Measurements from ENCODE around the gene UPK3BL1.
"Not testable (repeated sequence)": the region's sequence is repeated elsewhere in the genome, so short reads cannot be mapped to it uniquely, and the experiment has no call there.

UPK3BL1 gene

DNA sequence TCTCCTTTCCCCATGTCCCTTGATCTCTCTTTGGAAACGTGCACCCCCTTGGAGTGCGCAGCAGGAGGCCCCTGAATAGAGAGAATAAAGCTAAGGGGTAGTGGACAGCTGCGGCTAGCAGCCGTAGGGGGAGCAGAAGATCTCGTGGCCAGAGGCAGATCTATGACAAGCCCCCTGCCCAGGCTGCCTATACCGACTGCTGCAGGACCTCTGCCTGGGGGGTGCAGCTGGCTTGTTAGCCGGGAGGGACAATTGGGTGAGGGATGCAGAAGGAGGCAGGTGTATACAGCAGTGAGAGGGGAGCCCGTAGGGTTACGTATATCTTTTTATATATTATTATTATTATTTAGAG lies 29.3 kb upstream of the UPK3BL1 start:
- not testable (repeated sequence) for H3K79me1 ChIP-seq (ENCODE audit: low read depth, low read length); H4K91ac ChIP-seq (ENCODE audit: low read depth, low read length, poor library complexity); H2AK5ac ChIP-seq (ENCODE audit: low read depth, low read length); H4K8ac ChIP-seq (ENCODE audit: low read depth, low read length); H3K23ac ChIP-seq (ENCODE audit: low read depth, low read length, poor library complexity); H2BK5ac ChIP-seq (ENCODE audit: low read length); H3K4me1 ChIP-seq (ENCODE audit: control insufficient read depth in 2 of 2, insufficient read depth in 1 of 2, low read depth in 1 of 2, low read length in 2 of 2); H2BK15ac ChIP-seq (ENCODE audit: low read length); H3K9me3 ChIP-seq (replicated peaks in 1 of 2; ENCODE audit: control insufficient read depth in 2 of 2, insufficient read depth in 1 of 2, low read depth in 1 of 2, low read length in 2 of 2); DNase-seq (ENCODE audit: low spot score); H3K36me3 ChIP-seq (replicated peaks in 1 of 2; ENCODE audit: control insufficient read depth in 2 of 2, insufficient read depth in 2 of 2, low read length in 2 of 2); H2BK12ac ChIP-seq (ENCODE audit: low read length); H3K27me3 ChIP-seq (ENCODE audit: control insufficient read depth in 3 of 3, insufficient read depth in 3 of 3, low read depth in 1 of 3, low read length in 3 of 3); H3K18ac ChIP-seq (ENCODE audit: low read length); H3K4me2 ChIP-seq (ENCODE audit: insufficient read depth, low read length, poor library complexity, severe bottlenecking); H3K9ac ChIP-seq (ENCODE audit: low read depth, low read length, poor library complexity); H3K4ac ChIP-seq (ENCODE audit: low read length); H3K27ac ChIP-seq (replicated peaks; ENCODE audit: low read length); H3K14ac ChIP-seq (ENCODE audit: low read length); H3K4me3 ChIP-seq (ENCODE audit: low read length in 2 of 2); H2BK120ac ChIP-seq (ENCODE audit: low read depth, low read length)
- peak overlapping the region; percentile 45 for H2AFZ ChIP-seq (ENCODE audit: low read length)
- whole genome bisulfite sequencing, 2 donors (ENCODE audit: extremely low coverage in 2 of 2, insufficient read length in 2 of 2, insufficient replicate concordance in 1 of 2): no CpG with 5 or more reads among the region's 9 CpGs

DNA sequence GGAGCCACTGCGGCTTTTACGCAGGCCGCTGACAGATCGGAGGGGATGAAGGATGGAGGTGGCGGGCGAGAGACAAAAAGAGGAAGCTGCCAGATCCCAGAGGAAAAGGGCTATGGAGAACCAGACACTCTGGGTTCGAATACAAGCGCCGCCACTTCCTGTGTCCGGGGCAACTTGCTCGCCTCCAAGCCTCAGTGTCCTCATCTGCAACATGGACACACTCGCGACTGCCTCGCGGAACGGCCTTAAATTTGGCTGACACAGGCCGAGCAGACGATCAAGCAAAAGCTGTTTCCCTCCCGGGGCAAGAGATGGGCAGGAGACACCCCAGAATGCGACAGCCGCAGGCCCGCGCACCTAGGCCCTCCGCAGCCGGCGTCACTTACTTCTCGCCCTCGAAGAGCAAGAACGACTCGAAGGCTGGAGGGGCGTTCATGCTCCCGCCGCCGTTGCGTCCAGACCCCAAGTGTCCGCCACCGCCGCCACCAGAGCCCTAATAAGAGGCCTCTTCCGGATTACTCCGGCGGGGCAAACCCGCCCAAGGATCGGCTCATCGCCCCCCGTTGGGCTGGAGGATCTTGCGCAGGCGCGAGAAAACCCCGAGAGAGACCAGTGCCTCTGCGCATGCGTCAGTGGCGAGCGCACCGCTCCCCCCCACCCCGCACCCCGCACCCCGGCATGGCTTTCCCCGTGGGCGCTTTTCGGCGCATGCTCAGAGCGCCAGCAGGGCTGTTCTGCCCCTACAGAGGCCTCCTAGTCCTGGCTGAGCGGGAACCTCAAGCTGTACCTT lies 28.8 kb upstream of the UPK3BL1 start, which contains the start of gene POLR2J2:
Gene POLR2J2, minus strand, starts transcription at position 498 of the 790 bp plus-strand sequence. Its CDS starts 62 bp downstream, at position 436.
- not testable (repeated sequence) for H3K9me3 ChIP-seq (replicated peaks in 1 of 2; ENCODE audit: control insufficient read depth in 2 of 2, insufficient read depth in 1 of 2, low read depth in 1 of 2, low read length in 2 of 2); H3K27ac ChIP-seq (replicated peaks; ENCODE audit: low read length); H3K4me1 ChIP-seq (ENCODE audit: control insufficient read depth in 2 of 2, insufficient read depth in 1 of 2, low read depth in 1 of 2, low read length in 2 of 2); H3K79me1 ChIP-seq (ENCODE audit: low read depth, low read length); H3K4ac ChIP-seq (ENCODE audit: low read length); H2BK5ac ChIP-seq (ENCODE audit: low read length); H3K14ac ChIP-seq (ENCODE audit: low read length); H3K36me3 ChIP-seq (replicated peaks in 1 of 2; ENCODE audit: control insufficient read depth in 2 of 2, insufficient read depth in 2 of 2, low read length in 2 of 2); H3K4me2 ChIP-seq (ENCODE audit: insufficient read depth, low read length, poor library complexity, severe bottlenecking); H4K8ac ChIP-seq (ENCODE audit: low read depth, low read length); H3K23ac ChIP-seq (ENCODE audit: low read depth, low read length, poor library complexity); H3K18ac ChIP-seq (ENCODE audit: low read length); H2BK12ac ChIP-seq (ENCODE audit: low read length); H4K91ac ChIP-seq (ENCODE audit: low read depth, low read length, poor library complexity); H2AK5ac ChIP-seq (ENCODE audit: low read depth, low read length); H2BK15ac ChIP-seq (ENCODE audit: low read length); H3K27me3 ChIP-seq (ENCODE audit: control insufficient read depth in 3 of 3, insufficient read depth in 3 of 3, low read depth in 1 of 3, low read length in 3 of 3); H3K9ac ChIP-seq (ENCODE audit: low read depth, low read length, poor library complexity); H2BK120ac ChIP-seq (ENCODE audit: low read depth, low read length)
- DNase-seq (ENCODE audit: low spot score): peak; percentile 0
- Histone ChIP-seq H3K4me3 (ENCODE audit: low read length in 2 of 2) (peak within 1 kb of the TSS in 1 of 2 donors; percentile 51), H2AFZ (ENCODE audit: low read length) (peak within 1 kb of the TSS; percentile 53)
- WGBS, 2 donors (ENCODE audit: extremely low coverage in 2 of 2, insufficient read length in 2 of 2, insufficient replicate concordance in 1 of 2): no CpG with 5 or more reads among the region's 63 CpGs

DNA sequence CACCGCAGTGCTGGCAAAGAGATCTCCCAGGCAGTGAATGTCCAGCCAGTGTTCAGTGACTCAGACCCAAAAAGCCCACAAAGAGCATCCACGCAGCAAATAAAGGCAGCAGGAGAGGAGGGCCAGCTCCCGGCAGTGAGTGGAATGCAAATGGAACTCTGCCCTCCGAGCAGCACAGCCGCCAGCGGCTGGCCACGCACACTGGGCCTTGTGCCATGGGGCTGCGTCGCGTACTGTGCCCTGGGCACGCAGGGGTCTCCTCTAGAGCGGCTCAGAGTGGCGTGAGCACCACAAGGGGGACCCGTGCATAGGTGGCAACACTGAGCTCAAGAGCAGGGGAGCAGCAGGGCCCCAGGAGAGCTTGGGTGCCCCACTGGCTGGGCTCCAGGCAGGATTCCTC lies 24.9 kb upstream of the UPK3BL1 start:
- H3K18ac ChIP-seq (ENCODE audit: low read length); H3K4me2 ChIP-seq (ENCODE audit: insufficient read depth, low read length, poor library complexity, severe bottlenecking); H4K8ac ChIP-seq (ENCODE audit: low read depth, low read length); H3K9ac ChIP-seq (ENCODE audit: low read depth, low read length, poor library complexity); H3K4me3 ChIP-seq (ENCODE audit: low read length in 2 of 2); H3K9me3 ChIP-seq (replicated peaks in 1 of 2; ENCODE audit: control insufficient read depth in 2 of 2, insufficient read depth in 1 of 2, low read depth in 1 of 2, low read length in 2 of 2); H3K27me3 ChIP-seq (ENCODE audit: control insufficient read depth in 3 of 3, insufficient read depth in 3 of 3, low read depth in 1 of 3, low read length in 3 of 3); H2BK5ac ChIP-seq (ENCODE audit: low read length); H4K91ac ChIP-seq (ENCODE audit: low read depth, low read length, poor library complexity); H3K4me1 ChIP-seq (ENCODE audit: control insufficient read depth in 2 of 2, insufficient read depth in 1 of 2, low read depth in 1 of 2, low read length in 2 of 2); H2AFZ ChIP-seq (ENCODE audit: low read length); H3K79me1 ChIP-seq (ENCODE audit: low read depth, low read length); H2AK5ac ChIP-seq (ENCODE audit: low read depth, low read length); H2BK12ac ChIP-seq (ENCODE audit: low read length); H2BK15ac ChIP-seq (ENCODE audit: low read length); H3K36me3 ChIP-seq (replicated peaks in 1 of 2; ENCODE audit: control insufficient read depth in 2 of 2, insufficient read depth in 2 of 2, low read length in 2 of 2); H3K23ac ChIP-seq (ENCODE audit: low read depth, low read length, poor library complexity); H3K4ac ChIP-seq (ENCODE audit: low read length); H2BK120ac ChIP-seq (ENCODE audit: low read depth, low read length); DNase-seq (ENCODE audit: low spot score); H3K27ac ChIP-seq (replicated peaks; ENCODE audit: low read length); H3K14ac ChIP-seq (ENCODE audit: low read length): not testable (repeated sequence)
- no CpG with 5 or more reads among the region's 14 CpGs for WGBS, 2 donors (ENCODE audit: extremely low coverage in 2 of 2, insufficient read length in 2 of 2, insufficient replicate concordance in 1 of 2)

DNA sequence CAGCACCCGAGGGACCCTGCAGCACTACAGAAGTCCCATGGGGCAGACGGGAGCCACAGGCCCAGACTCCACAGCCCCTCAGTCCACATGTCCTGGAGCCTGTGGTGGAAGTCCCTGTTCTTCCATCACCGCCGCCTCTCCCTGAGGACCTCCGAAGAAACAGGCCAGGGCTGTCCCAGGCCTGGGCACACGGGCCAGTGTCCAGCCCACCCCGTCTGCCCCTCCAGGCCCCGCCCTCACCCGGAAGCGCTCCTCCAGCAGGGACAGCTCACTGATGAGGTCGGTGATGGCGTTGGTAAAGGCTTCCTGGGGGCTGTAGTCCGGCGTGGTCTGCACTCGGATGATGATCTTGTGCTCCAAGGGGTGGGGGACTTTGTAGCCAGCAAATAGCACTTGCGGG lies 24.3 kb upstream of the UPK3BL1 start:
- not testable (repeated sequence) for H2BK15ac ChIP-seq (ENCODE audit: low read length); H2AK5ac ChIP-seq (ENCODE audit: low read depth, low read length); DNase-seq (ENCODE audit: low spot score); H3K36me3 ChIP-seq (replicated peaks in 1 of 2; ENCODE audit: control insufficient read depth in 2 of 2, insufficient read depth in 2 of 2, low read length in 2 of 2); H4K91ac ChIP-seq (ENCODE audit: low read depth, low read length, poor library complexity); H3K14ac ChIP-seq (ENCODE audit: low read length); H3K27ac ChIP-seq (replicated peaks; ENCODE audit: low read length); H3K4me1 ChIP-seq (ENCODE audit: control insufficient read depth in 2 of 2, insufficient read depth in 1 of 2, low read depth in 1 of 2, low read length in 2 of 2); H2BK120ac ChIP-seq (ENCODE audit: low read depth, low read length); H3K4me3 ChIP-seq (ENCODE audit: low read length in 2 of 2); H2BK5ac ChIP-seq (ENCODE audit: low read length); H2AFZ ChIP-seq (ENCODE audit: low read length); H3K4ac ChIP-seq (ENCODE audit: low read length); H3K4me2 ChIP-seq (ENCODE audit: insufficient read depth, low read length, poor library complexity, severe bottlenecking); H3K9me3 ChIP-seq (replicated peaks in 1 of 2; ENCODE audit: control insufficient read depth in 2 of 2, insufficient read depth in 1 of 2, low read depth in 1 of 2, low read length in 2 of 2); H3K27me3 ChIP-seq (ENCODE audit: control insufficient read depth in 3 of 3, insufficient read depth in 3 of 3, low read depth in 1 of 3, low read length in 3 of 3); H3K23ac ChIP-seq (ENCODE audit: low read depth, low read length, poor library complexity); H2BK12ac ChIP-seq (ENCODE audit: low read length); H4K8ac ChIP-seq (ENCODE audit: low read depth, low read length); H3K9ac ChIP-seq (ENCODE audit: low read depth, low read length, poor library complexity); H3K79me1 ChIP-seq (ENCODE audit: low read depth, low read length); H3K18ac ChIP-seq (ENCODE audit: low read length)
- no CpG with 5 or more reads among the region's 16 CpGs for WGBS, 2 donors (ENCODE audit: extremely low coverage in 2 of 2, insufficient read length in 2 of 2, insufficient replicate concordance in 1 of 2)

Measured in neuronal stem cell (in vitro differentiated cells).